ENCODE measurements around the gene NOP53. TPM values are rescaled to one million over a fixed set of nuclear protein-coding genes. Genes with fewer than 3 reads are reported as not detected.

Gene NOP53
- total and polyA plus RNA-seq, 4 donors = 214 to 680 (median 382) TPM

DNA sequence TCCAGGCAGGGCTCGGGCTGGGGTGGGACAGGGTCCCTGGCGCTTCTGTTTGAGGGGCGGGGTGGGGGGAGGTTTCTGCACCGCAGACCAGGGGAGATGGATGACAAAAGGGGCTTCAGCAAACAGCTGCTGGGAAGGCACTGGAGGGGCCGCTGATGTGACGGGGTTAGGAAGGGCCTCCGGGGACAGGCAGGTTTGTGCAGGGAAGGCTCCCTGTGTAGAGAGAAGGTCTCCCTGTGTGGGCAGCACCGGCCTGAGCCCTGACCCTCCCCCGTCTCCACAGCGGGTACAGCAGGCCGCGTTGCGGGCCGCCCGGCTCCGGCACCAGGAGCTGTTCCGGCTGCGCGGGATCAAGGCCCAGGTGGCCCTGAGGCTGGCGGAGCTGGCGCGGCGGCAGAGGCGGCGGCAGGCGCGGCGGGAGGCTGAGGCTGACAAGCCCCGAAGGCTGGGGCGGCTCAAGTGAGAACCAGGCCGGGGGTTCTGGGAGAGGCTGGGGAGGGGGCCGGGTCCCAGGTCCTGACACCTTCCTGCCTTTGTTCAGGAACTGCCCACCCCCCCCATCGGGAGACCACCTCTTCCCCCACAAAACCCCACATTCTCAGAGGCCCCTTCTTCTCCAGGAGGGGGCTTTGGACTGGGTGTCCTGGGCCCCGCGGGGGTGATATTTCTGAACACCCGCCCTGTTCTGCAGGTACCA lies 9.9 kb downstream of the NOP53 start:
- intact Hi-C loops (cut with DNase I) = no loop called here
- no peaks in the 10 kb centered on the region for H3K4me1 ChIP-seq (ENCODE audit: control insufficient read depth in 1 of 2, insufficient read depth in 2 of 2, low read length in 2 of 2)
- DNase-seq = no peak
- no peak overlapping the region for H3K27ac ChIP-seq (ENCODE audit: low read depth in 1 of 2, low read length in 2 of 2)
- H3K36me3 ChIP-seq (ENCODE audit: control insufficient read depth in 1 of 2, insufficient read depth in 2 of 2, low read length in 1 of 2) = peaks cover 0 to 17% of the 10 kb centered on the region in 2 donors
- WGBS, 2 donors = 87 to 89% methylated on average over 27 to 36 of the region's 36 CpGs
- ATAC-seq (ENCODE audit: low FRiP score) = no peak
- no peaks in the 10 kb centered on the region for H3K27me3 ChIP-seq (ENCODE audit: control insufficient read depth in 1 of 2, insufficient read depth in 2 of 2, low read length in 1 of 2)
- H3K9me3 ChIP-seq (ENCODE audit: control insufficient read depth, low read length) = no peaks in the 10 kb centered on the region
- H3K4me3 ChIP-seq (ENCODE audit: low read length in 2 of 2) = no peak overlapping the region

DNA sequence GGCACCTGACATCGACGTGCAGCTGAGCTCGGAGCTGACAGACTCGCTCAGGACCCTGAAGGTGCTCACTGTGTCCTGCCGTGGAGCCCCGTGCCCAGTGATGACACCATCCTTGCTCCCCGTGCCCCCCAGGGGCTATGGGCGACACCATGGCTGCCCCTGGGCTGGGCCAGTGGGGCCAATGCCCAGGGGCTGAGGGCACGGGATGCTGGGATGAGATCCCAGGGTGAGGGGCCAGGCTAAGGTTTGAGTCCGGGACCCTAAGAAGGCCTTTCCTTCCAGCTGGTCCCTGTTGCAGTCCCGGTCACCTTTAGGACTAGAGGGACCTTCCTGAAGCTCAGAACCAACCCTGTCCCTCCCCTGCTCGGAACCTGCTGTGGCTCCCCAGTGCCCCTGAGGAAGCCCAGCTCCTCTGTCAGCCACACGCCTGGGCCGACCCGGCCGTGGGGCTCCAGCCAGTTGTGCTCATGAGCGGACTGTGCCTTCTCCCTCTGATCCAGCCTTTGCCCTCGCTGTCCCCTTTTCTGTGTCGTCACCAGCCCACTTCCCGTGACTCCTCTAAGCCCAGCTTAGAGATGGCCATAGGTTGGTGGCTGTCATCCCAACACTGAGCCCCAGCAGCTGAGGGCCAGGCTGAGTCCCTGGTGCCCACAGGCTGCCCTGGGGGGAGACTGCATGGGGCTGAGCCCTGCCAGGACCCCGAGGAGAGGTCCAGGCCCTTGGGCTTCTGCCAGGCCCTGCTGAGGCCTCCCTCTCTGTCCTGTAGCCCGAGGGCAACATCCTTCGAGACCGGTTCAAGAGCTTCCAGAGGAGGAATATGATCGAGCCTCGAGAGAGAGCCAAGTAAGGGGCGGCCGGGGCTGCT lies 10.6 kb downstream of the NOP53 start:
- ATAC-seq (ENCODE audit: low FRiP score) (no peak), DNase-seq (no peak)
- H3K4me1 ChIP-seq (ENCODE audit: control insufficient read depth in 1 of 2, insufficient read depth in 2 of 2, low read length in 2 of 2) = no peaks in the 10 kb centered on the region
- H3K27ac ChIP-seq (ENCODE audit: low read depth in 1 of 2, low read length in 2 of 2) = no peak overlapping the region
- H3K4me3 ChIP-seq (ENCODE audit: low read length in 2 of 2) = no peak overlapping the region
- H3K9me3 ChIP-seq (ENCODE audit: control insufficient read depth, low read length) = no peaks in the 10 kb centered on the region
- H3K27me3 ChIP-seq (ENCODE audit: control insufficient read depth in 1 of 2, insufficient read depth in 2 of 2, low read length in 1 of 2) = no peaks in the 10 kb centered on the region
- 92 to 93% methylated on average over 28 of the region's 28 CpGs for WGBS, 2 donors
- peaks cover 0 to 13% of the 10 kb centered on the region in 2 donors for H3K36me3 ChIP-seq (ENCODE audit: control insufficient read depth in 1 of 2, insufficient read depth in 2 of 2, low read length in 1 of 2)
- intact Hi-C loops (cut with DNase I) = no loop called here

DNA sequence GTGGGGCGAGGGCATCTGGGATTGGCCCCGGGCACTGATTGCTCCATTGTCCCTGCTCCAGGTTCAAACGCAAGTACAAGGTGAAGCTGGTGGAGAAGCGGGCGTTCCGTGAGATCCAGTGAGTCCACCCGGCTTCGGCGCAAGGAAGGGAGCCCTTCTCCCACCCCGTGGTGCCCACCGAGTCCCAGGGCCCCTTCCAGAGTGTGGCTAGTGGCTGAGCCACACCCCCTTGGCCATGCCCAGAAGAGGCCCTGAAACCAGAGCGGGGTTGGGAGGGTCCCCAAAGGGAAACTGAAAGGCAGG lies 11.2 kb downstream of the NOP53 start:
- no peaks in the 10 kb centered on the region for H3K9me3 ChIP-seq (ENCODE audit: control insufficient read depth, low read length)
- H3K4me1 ChIP-seq (ENCODE audit: control insufficient read depth in 1 of 2, insufficient read depth in 2 of 2, low read length in 2 of 2) = no peaks in the 10 kb centered on the region
- DNase-seq = no peak
- H3K27ac ChIP-seq (ENCODE audit: low read depth in 1 of 2, low read length in 2 of 2) = no peak overlapping the region
- WGBS, 2 donors = 91 to 93% methylated on average over 12 of the region's 12 CpGs
- intact Hi-C loops (cut with DNase I) = no loop called here
- peaks cover 0 to 13% of the 10 kb centered on the region in 2 donors for H3K36me3 ChIP-seq (ENCODE audit: control insufficient read depth in 1 of 2, insufficient read depth in 2 of 2, low read length in 1 of 2)
- no peak overlapping the region for H3K4me3 ChIP-seq (ENCODE audit: low read length in 2 of 2)
- H3K27me3 ChIP-seq (ENCODE audit: control insufficient read depth in 1 of 2, insufficient read depth in 2 of 2, low read length in 1 of 2) = no peaks in the 10 kb centered on the region
- ATAC-seq (ENCODE audit: low FRiP score) = no peak

DNA sequence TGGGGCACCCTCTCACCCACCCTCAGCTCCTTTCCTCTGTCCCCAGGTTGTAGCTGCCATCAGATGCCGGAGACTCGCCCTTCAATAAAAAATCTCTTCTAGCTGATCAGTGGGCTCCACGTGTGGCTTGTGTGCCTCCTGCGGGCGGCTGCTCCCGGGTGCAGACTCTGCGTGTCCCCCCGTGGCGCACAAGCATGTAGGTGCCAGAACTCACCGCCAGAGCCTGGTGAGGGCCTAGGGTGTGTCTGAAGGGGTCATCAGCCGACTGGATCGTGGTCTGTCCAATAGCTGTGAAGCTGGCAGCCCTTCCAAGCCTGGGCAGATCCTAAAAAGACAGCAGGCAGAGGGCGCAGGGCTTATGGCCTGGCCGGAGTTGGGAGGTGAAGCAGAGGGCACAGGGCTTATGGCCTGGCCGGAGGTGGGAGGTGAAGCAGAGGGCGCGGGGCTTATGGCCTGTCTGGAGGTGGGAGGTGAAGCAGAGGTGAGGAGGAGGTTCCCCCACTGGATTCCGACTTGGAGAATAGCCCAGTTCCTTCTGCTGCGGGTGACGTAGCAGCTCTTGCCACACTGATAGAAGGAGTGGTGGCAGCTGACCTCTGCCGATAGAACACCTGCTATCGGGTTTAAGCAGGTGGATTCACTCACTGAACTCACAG lies 11.7 kb downstream of the NOP53 start:
- H3K9me3 ChIP-seq (ENCODE audit: control insufficient read depth, low read length) = no peaks in the 10 kb centered on the region
- intact Hi-C loops (cut with DNase I) = no loop called here
- no peak overlapping the region for H3K27ac ChIP-seq (ENCODE audit: low read depth in 1 of 2, low read length in 2 of 2)
- no peaks in the 10 kb centered on the region for H3K4me1 ChIP-seq (ENCODE audit: control insufficient read depth in 1 of 2, insufficient read depth in 2 of 2, low read length in 2 of 2)
- no peak overlapping the region for H3K4me3 ChIP-seq (ENCODE audit: low read length in 2 of 2)
- DNase-seq = no peak
- no peaks in the 10 kb centered on the region for H3K27me3 ChIP-seq (ENCODE audit: control insufficient read depth in 1 of 2, insufficient read depth in 2 of 2, low read length in 1 of 2)
- 91 to 93% methylated on average over 22 of the region's 22 CpGs for WGBS, 2 donors
- no peak for ATAC-seq (ENCODE audit: low FRiP score)
- H3K36me3 ChIP-seq (ENCODE audit: control insufficient read depth in 1 of 2, insufficient read depth in 2 of 2, low read length in 1 of 2) = peaks cover 0 to 13% of the 10 kb centered on the region in 2 donors

DNA sequence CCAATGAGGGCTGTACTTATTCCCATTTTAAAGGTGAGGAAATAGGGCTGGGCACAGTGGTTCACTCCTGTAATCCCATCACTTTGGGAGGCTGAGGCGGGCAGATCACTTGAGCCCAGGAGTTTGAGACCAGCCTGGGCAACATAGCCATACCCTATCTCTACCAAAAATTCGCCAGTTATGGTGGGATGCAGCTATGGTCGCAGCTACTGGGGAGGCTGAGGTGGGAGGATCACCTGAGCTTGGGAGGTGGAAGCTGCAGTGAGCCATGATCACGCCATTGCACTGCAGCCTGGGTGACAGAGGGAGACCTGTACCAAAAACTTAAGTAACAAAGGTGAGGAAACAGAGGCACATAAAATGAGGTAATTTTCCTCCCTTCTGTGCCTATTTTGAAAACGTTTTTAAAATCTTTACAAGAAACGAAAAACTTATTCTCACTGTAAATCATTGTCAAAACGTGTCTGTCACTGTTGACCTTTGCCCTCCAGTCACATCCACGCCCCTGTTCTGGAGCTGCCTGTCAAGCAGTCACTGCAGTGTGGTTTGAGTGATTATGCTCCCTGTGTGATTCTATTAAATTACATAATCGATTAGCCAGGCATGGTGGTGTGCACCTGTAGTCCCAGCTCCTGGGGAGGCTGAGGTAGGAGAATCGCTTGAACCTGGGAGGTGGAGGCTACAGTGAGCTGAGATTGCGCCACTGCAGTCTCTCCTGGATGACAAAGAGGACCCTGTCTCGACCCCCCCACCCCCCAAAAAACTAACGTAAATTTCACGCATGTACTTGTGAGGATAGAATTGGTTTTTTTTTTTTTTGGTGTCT lies 12.5 kb downstream of the NOP53 start:
- Histone ChIP-seq H3K27me3 (ENCODE audit: control insufficient read depth in 1 of 2, insufficient read depth in 2 of 2, low read length in 1 of 2) (no peaks in the 10 kb centered on the region), H3K27ac (ENCODE audit: low read depth in 1 of 2, low read length in 2 of 2) (no peak overlapping the region), H3K9me3 (ENCODE audit: control insufficient read depth, low read length) (no peaks in the 10 kb centered on the region), H3K4me3 (ENCODE audit: low read length in 2 of 2) (no peak overlapping the region), H3K4me1 (ENCODE audit: control insufficient read depth in 1 of 2, insufficient read depth in 2 of 2, low read length in 2 of 2) (no peaks in the 10 kb centered on the region), H3K36me3 (ENCODE audit: control insufficient read depth in 1 of 2, insufficient read depth in 2 of 2, low read length in 1 of 2) (peaks cover 0 to 13% of the 10 kb centered on the region in 2 donors)
- 77 to 79% methylated on average over 14 of the region's 14 CpGs for WGBS, 2 donors
- DNase-seq (no peak), ATAC-seq (ENCODE audit: low FRiP score) (no peak)
- intact Hi-C loops (cut with DNase I) = no loop called here

DNA sequence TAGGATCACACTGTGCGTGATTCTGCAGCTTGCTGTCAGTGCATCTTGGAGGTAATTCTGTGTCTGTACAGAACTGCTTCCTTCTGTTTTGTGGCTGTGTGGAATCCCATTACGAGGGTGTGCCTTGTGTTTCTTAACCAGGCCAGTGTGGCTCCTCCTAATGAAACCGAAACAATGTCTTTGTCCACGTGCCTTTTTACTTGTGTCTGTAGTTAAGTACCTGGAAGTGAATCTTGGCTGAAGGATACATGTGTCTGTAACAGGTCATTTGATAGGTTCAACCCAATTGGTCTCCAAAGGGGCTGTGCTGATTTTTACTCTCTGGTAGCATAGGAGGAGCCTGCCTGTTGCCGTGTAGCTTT lies 13.1 kb downstream of the NOP53 start:
- no peak for ATAC-seq (ENCODE audit: low FRiP score)
- no peaks in the 10 kb centered on the region for H3K9me3 ChIP-seq (ENCODE audit: control insufficient read depth, low read length)
- no peaks in the 10 kb centered on the region for H3K27me3 ChIP-seq (ENCODE audit: control insufficient read depth in 1 of 2, insufficient read depth in 2 of 2, low read length in 1 of 2)
- no peak overlapping the region for H3K27ac ChIP-seq (ENCODE audit: low read depth in 1 of 2, low read length in 2 of 2)
- no peak overlapping the region for H3K4me3 ChIP-seq (ENCODE audit: low read length in 2 of 2)
- 93 to 94% methylated on average over 5 of the region's 5 CpGs for WGBS, 2 donors
- H3K36me3 ChIP-seq (ENCODE audit: control insufficient read depth in 1 of 2, insufficient read depth in 2 of 2, low read length in 1 of 2) = peaks cover 0 to 13% of the 10 kb centered on the region in 2 donors
- intact Hi-C loops (cut with DNase I) = no loop called here
- no peak for DNase-seq
- no peaks in the 10 kb centered on the region for H3K4me1 ChIP-seq (ENCODE audit: control insufficient read depth in 1 of 2, insufficient read depth in 2 of 2, low read length in 2 of 2)

DNA sequence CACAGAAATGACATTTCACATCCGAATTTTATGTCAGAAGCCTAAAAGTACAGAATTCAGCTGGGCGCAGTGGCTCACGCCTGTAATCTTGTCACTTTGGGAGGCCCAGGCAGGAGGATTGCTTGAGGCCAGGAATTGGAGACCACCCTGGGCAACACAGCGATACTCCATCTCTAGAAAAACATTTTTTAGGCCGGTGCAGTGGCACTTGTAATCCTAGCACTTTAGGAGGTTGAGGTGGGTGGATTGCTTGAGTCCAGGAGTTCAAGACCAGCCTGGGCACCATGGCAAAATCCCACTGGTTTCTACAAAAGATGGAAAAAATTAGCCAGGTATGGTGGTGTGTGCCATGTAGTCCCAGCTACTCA lies 15.3 kb downstream of the NOP53 start:
- Histone ChIP-seq H3K4me3 (ENCODE audit: low read length in 2 of 2) (no peak overlapping the region), H3K27ac (ENCODE audit: low read depth in 1 of 2, low read length in 2 of 2) (no peak overlapping the region), H3K4me1 (ENCODE audit: control insufficient read depth in 1 of 2, insufficient read depth in 2 of 2, low read length in 2 of 2) (no peaks in the 10 kb centered on the region), H3K36me3 (ENCODE audit: control insufficient read depth in 1 of 2, insufficient read depth in 2 of 2, low read length in 1 of 2) (peaks cover 0 to 7% of the 10 kb centered on the region in 2 donors), H3K9me3 (ENCODE audit: control insufficient read depth, low read length) (no peaks in the 10 kb centered on the region), H3K27me3 (ENCODE audit: control insufficient read depth in 1 of 2, insufficient read depth in 2 of 2, low read length in 1 of 2) (no peaks in the 10 kb centered on the region)
- no peak for DNase-seq
- intact Hi-C loops (cut with DNase I) = no loop called here
- no peak for ATAC-seq (ENCODE audit: low FRiP score)
- WGBS, 2 donors = 72 to 74% methylated on average over 5 of the region's 5 CpGs

DNA sequence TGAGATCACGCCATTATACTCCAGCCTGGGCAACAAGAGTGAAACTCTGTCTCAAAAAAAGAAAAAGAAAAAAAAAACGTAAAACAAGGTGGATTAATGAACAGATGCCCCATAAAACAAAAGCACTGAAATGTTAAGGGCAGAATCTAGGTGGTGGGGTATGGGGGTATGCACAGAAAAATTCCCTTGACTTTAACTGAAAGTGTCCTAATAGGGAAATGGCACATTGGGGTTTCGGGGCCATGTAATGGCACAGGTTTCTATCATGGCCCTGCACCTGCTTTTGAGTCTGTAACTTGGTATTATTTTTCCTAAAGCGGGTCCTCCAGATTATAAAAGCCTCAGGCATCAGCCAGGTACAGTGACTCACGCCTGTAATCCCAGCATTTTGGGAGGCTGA lies 16.2 kb downstream of the NOP53 start:
- H3K9me3 ChIP-seq (ENCODE audit: control insufficient read depth, low read length) = no peaks in the 10 kb centered on the region
- 51 to 56% methylated on average over 5 of the region's 5 CpGs for WGBS, 2 donors
- H3K27ac ChIP-seq (ENCODE audit: low read depth in 1 of 2, low read length in 2 of 2) = no peak overlapping the region
- intact Hi-C loops (cut with DNase I) = no loop called here
- no peaks in the 10 kb centered on the region for H3K4me1 ChIP-seq (ENCODE audit: control insufficient read depth in 1 of 2, insufficient read depth in 2 of 2, low read length in 2 of 2)
- ATAC-seq (ENCODE audit: low FRiP score) (no peak), DNase-seq (no peak)
- no peak overlapping the region for H3K4me3 ChIP-seq (ENCODE audit: low read length in 2 of 2)
- H3K36me3 ChIP-seq (ENCODE audit: control insufficient read depth in 1 of 2, insufficient read depth in 2 of 2, low read length in 1 of 2) = peaks cover 0 to 5% of the 10 kb centered on the region in 2 donors
- no peaks in the 10 kb centered on the region for H3K27me3 ChIP-seq (ENCODE audit: control insufficient read depth in 1 of 2, insufficient read depth in 2 of 2, low read length in 1 of 2)

All from aorta (tissue), 5 donors.